Keratinocyte (primary cell): ENCODE results near the gene PTPRF.

Experiments
- CTCF ChIP-seq, 3 experiments: IDR thresholded peaks in 1 of 3; conservative IDR thresholded peaks in 1 of 3; optimal IDR thresholded peaks in 1 of 3; 2 replicates in 2 of 3; 3 replicates in 1 of 3; pipeline versions ENCODE3 to v1.5.1; 2011; ENCODE audit warnings: low read length in 3 of 3, mild to moderate bottlenecking in 3 of 3, moderate library complexity in 2 of 3, control low read depth in 1 of 3, inconsistent platforms in 1 of 3; ENCODE audit not compliant: insufficient read depth in 2 of 3; ENCODE audit errors: extremely low read depth in 1 of 3
- EZH2 ChIP-seq: IDR thresholded peaks from one replicate; pipeline ENCODE4 v1.6.1; 2012; ENCODE audit warnings: inconsistent platforms, mild to moderate bottlenecking, low read length, moderate library complexity

DNA sequence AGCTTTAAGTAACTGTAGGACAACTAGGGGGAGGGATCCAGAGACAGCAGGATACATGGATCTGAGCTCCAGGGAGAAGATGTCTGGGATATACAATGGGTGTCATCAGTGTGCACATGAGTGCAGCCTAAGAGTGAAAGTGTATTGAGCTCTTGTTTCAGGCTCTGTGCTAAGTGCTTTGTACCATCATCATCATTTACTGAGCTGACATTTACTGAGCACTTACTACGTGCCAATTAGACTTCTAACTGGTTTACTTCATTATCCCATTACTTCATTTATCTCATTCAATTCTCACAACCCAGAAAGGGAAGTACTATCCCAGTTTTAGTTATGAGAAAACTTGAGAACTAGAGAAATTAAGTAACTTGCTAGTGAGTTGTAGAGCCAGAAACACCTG, 114.8 kb downstream of the PTPRF start:
- TF ChIP-seq EZH2 (no peak), CTCF (optimal IDR thresholded peaks at IDR 0.05 in 1 of 3, IDR thresholded peaks at IDR 0.05 in 1 of 3, conservative IDR thresholded peaks at IDR 0.05 in 1 of 3; ENCODE audit: extremely low read depth in 1 of 3, insufficient read depth in 2 of 3, low read length in 3 of 3) (no peak)
